Measurements from ENCODE around the gene OXCT2.
"Not testable (repeated sequence)": the region's sequence is repeated elsewhere in the genome, so short reads cannot be mapped to it uniquely, and the experiment has no call there.

OXCT2 gene

GRCh38 chr1:39771022-39771532 lies at the start of gene OXCT2:
Gene OXCT2, minus strand, starts transcription at chr1:39771348. Its CDS starts 93 bp downstream, at chr1:39771255.
- peak; percentile 4 for DNase-seq (ENCODE audit: low read depth)

- no peak for DNase-seq (ENCODE audit: low read depth)
Measured at GRCh38 chr1:39819091-39819812, 48.1 kb upstream of the OXCT2 start.

GRCh38 chr1:39818482-39818881 lies 47.3 kb upstream of the OXCT2 start:
- DNase-seq (ENCODE audit: low read depth): no peak

GRCh38 chr1:39817091-39817932 lies 46.2 kb upstream of the OXCT2 start:
- peak; percentile 41 for DNase-seq (ENCODE audit: low read depth)

GRCh38 chr1:39816415-39817090 lies 45.4 kb upstream of the OXCT2 start:
- DNase-seq (ENCODE audit: low read depth): peak; percentile 15

GRCh38 chr1:39812913-39813312 lies 41.8 kb upstream of the OXCT2 start:
- DNase-seq (ENCODE audit: low read depth): no peak

- no peak for DNase-seq (ENCODE audit: low read depth)
Measured at GRCh38 chr1:39808784-39809517, 37.8 kb upstream of the OXCT2 start.

- no peak for DNase-seq (ENCODE audit: low read depth)
Measured at GRCh38 chr1:39805385-39805784, 34.2 kb upstream of the OXCT2 start.

GRCh38 chr1:39802496-39803260 lies 31.5 kb upstream of the OXCT2 start:
- DNase-seq (ENCODE audit: low read depth): no peak

- no peak for DNase-seq (ENCODE audit: low read depth)
Measured at GRCh38 chr1:39800471-39800835, 29.3 kb upstream of the OXCT2 start.

- peak; percentile 60 for DNase-seq (ENCODE audit: low read depth)
Measured at GRCh38 chr1:39799770-39800470, 28.8 kb upstream of the OXCT2 start.

- DNase-seq (ENCODE audit: low read depth): peak; percentile 80
Measured at GRCh38 chr1:39798859-39799769, 28.0 kb upstream of the OXCT2 start.

GRCh38 chr1:39795651-39796050 lies 24.5 kb upstream of the OXCT2 start:
- DNase-seq (ENCODE audit: low read depth): no peak

- DNase-seq (ENCODE audit: low read depth): no peak
Measured at GRCh38 chr1:39791838-39792237, 20.7 kb upstream of the OXCT2 start.

GRCh38 chr1:39789571-39790110 lies 18.5 kb upstream of the OXCT2 start:
- no peak for DNase-seq (ENCODE audit: low read depth)

GRCh38 chr1:39788758-39789570 lies 17.8 kb upstream of the OXCT2 start, which contains the start of gene BMP8B:
Gene BMP8B, minus strand, starts transcription at chr1:39788865. Its CDS starts 380 bp downstream, at chr1:39788485.
- peak; percentile 49 for DNase-seq (ENCODE audit: low read depth)

GRCh38 chr1:39788426-39788757 lies 17.2 kb upstream of the OXCT2 start:
- DNase-seq (ENCODE audit: low read depth): no peak

GRCh38 chr1:39787964-39788363 lies 16.8 kb upstream of the OXCT2 start:
- DNase-seq (ENCODE audit: low read depth): not testable (repeated sequence)
